ENCODE results near the gene AIG1.

The AIG1 gene

DNA sequence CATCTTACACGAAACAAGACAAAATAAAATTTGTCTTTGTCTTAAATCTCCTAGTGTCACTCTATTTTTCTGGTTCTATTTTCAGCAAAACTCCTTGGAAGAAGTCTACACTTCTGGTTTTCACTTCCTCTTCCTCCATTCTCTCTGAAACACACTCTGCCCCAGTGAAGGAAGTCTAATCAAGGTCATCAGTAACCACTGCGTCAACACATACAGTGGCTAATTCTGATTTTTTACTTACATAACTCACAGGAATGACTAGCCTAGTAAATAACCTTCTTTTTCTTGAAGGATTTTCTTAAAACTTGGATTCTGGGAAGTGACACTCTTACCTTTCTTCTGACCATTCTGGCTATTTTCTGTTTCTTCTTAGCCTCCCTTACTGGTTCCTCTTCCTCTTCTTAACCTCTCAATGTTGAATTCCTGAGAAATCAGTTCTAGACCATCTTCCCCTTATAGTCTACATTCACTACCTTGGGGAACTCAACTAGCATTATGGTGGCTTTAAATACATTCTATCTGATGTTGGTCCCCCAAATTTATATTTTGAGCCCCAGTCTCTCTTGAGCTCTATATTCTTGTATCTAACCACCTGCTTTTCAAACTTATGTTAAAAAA lies 37.5 kb downstream of the AIG1 start:
- Histone ChIP-seq H3K4me3 (ENCODE audit: low read depth in 1 of 2, low read length in 2 of 2) (no peak overlapping the region), H3K27me3 (ENCODE audit: low read depth, low read length) (no peaks in the 10 kb centered on the region), H3K36me3 (ENCODE audit: control insufficient read depth in 1 of 2, insufficient read depth in 2 of 2, low read length in 2 of 2) (no peaks in the 10 kb centered on the region), H3K9me3 (ENCODE audit: control insufficient read depth in 1 of 2, low read length in 2 of 2) (no peaks in the 10 kb centered on the region), H3K4me1 (ENCODE audit: control insufficient read depth in 1 of 2, insufficient read depth in 2 of 2, low read length in 2 of 2) (no peaks in the 10 kb centered on the region), H3K27ac (ENCODE audit: low read length) (peak overlapping the region; percentile 13)

DNA sequence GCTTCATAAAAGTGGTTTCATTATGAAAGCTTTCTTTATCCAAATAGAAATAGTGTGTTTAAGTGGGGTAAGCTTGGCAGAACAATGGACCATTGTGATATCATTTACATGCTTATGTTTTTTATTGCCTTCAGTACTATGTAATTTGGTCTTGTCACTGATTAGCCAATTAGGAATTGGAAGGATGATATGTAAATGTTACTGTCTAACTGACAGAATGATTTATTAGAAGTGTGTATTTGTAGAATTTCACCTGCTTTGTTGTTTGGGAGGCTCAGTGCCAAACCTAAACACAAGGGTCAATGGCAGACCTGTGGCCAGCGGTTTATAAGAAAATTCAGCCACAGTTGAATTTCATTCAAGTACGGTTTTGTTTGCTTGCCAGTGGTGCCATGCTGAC lies 39.0 kb downstream of the AIG1 start:
- no peak overlapping the region for H3K4me3 ChIP-seq (ENCODE audit: low read depth in 1 of 2, low read length in 2 of 2)
- no peaks in the 10 kb centered on the region for H3K4me1 ChIP-seq (ENCODE audit: control insufficient read depth in 1 of 2, insufficient read depth in 2 of 2, low read length in 2 of 2)
- no peak overlapping the region for H3K27ac ChIP-seq (ENCODE audit: low read length)
- no peaks in the 10 kb centered on the region for H3K36me3 ChIP-seq (ENCODE audit: control insufficient read depth in 1 of 2, insufficient read depth in 2 of 2, low read length in 2 of 2)
- H3K27me3 ChIP-seq (ENCODE audit: low read depth, low read length): no peaks in the 10 kb centered on the region
- H3K9me3 ChIP-seq (ENCODE audit: control insufficient read depth in 1 of 2, low read length in 2 of 2): no peaks in the 10 kb centered on the region

DNA sequence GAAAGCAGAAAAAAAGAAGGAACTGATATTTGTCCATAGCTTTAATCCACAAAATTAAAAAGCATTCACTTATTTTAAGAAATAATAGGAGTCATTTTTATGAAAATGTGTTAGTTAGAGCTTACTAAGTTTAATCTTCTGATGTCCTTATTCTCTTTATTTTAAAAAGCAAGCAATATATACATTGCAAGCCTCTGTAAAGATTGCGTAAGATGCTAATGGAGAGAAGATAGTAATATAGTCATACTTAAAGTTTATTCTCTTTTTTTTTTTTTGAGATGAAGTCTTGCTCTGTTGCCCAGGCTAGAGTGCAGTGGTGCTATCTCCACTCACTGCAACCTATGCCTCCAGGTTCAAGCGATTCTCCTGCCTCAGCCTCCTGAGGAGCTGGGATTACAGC lies 39.7 kb downstream of the AIG1 start:
- Histone ChIP-seq H3K27ac (ENCODE audit: low read length) (no peak overlapping the region), H3K9me3 (ENCODE audit: control insufficient read depth in 1 of 2, low read length in 2 of 2) (no peaks in the 10 kb centered on the region), H3K36me3 (ENCODE audit: control insufficient read depth in 1 of 2, insufficient read depth in 2 of 2, low read length in 2 of 2) (no peaks in the 10 kb centered on the region), H3K4me3 (ENCODE audit: low read depth in 1 of 2, low read length in 2 of 2) (no peak overlapping the region), H3K27me3 (ENCODE audit: low read depth, low read length) (no peaks in the 10 kb centered on the region), H3K4me1 (ENCODE audit: control insufficient read depth in 1 of 2, insufficient read depth in 2 of 2, low read length in 2 of 2) (no peaks in the 10 kb centered on the region)

DNA sequence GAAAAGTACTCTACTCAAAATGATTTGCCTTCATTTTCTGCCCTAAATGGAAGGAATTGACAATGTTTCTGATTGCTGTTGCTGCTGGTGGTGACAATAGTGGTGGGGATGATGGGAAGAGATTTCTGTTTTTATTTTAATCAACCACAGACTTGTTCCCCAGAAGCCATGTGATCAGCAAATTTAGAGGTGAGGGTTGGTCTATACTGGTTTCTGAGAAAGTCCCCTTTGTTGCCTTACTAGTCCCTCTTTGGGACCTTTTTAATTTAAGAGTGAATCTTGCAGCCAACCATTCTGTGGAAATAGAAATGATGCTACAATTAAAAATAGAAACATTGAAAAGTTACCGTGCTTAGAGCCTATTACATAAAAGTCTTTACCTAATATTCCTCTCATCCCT lies 43.2 kb downstream of the AIG1 start:
- H3K27ac ChIP-seq (ENCODE audit: low read length): no peak overlapping the region
- H3K9me3 ChIP-seq (ENCODE audit: control insufficient read depth in 1 of 2, low read length in 2 of 2): no peaks in the 10 kb centered on the region
- no peaks in the 10 kb centered on the region for H3K4me1 ChIP-seq (ENCODE audit: control insufficient read depth in 1 of 2, insufficient read depth in 2 of 2, low read length in 2 of 2)
- H3K4me3 ChIP-seq (ENCODE audit: low read depth in 1 of 2, low read length in 2 of 2): no peak overlapping the region
- H3K36me3 ChIP-seq (ENCODE audit: control insufficient read depth in 1 of 2, insufficient read depth in 2 of 2, low read length in 2 of 2): no peaks in the 10 kb centered on the region
- no peaks in the 10 kb centered on the region for H3K27me3 ChIP-seq (ENCODE audit: low read depth, low read length)

DNA sequence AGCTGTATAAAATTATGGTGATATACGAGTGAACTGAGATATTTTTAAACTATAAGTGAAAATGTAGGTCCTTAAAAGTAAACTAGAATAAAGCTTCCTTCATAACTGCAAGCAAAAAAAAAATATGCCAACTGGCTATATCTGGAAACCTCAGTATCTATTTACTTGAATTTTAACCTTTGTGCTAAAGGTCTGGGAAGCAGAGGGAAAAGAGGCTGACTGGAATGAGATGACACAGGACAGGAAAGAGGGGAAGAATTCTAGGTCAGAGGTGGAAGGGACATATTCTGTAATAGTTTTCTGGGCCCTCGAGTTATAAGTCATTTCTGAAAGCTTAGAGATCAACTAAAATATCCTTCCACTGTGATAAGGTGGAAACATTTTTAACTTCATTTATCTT lies 46.8 kb downstream of the AIG1 start:
- no peaks in the 10 kb centered on the region for H3K9me3 ChIP-seq (ENCODE audit: control insufficient read depth in 1 of 2, low read length in 2 of 2)
- no peaks in the 10 kb centered on the region for H3K27me3 ChIP-seq (ENCODE audit: low read depth, low read length)
- no peaks in the 10 kb centered on the region for H3K4me1 ChIP-seq (ENCODE audit: control insufficient read depth in 1 of 2, insufficient read depth in 2 of 2, low read length in 2 of 2)
- no peak overlapping the region for H3K4me3 ChIP-seq (ENCODE audit: low read depth in 1 of 2, low read length in 2 of 2)
- no peaks in the 10 kb centered on the region for H3K36me3 ChIP-seq (ENCODE audit: control insufficient read depth in 1 of 2, insufficient read depth in 2 of 2, low read length in 2 of 2)
- no peak overlapping the region for H3K27ac ChIP-seq (ENCODE audit: low read length)

DNA sequence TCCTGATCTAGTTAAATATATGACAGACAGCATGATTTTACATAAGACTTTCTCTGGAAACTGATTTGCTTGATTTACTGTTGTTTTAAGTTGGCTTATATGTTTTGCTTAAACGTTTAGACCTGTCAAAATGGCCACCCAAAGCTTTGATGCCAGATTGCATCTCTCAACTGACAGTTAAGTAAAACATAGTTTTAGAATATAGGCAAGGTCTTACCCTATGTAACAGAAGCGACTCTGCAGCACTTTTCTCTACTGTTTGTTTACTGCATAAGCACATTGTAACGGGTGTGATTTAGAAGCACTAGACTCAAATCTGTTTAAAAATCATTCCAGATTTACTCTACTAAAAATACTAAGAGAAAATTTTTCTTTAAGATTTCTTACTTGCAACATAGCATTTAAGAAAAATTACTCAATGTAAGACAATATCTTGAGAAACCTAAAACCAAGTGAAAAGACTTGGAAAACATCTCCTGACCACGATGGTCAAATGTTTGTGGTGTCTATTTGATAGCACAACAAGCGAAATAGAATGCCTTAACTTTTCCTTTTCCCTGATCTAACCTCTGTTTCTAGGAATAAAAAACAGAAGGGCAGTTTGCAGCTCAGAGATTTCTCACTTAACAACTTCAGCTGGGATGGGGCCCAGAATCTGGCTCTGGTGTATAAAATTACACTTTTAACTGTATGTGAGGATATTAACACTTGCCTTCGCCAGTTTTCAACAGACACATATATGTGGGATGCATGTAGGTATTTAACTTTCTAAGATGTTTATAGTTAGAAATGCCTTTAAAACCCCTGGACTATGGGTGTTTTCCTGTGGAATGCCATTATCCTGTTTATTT lies 47.4 kb downstream of the AIG1 start:
- H3K27me3 ChIP-seq (ENCODE audit: low read depth, low read length): no peaks in the 10 kb centered on the region
- H3K36me3 ChIP-seq (ENCODE audit: control insufficient read depth in 1 of 2, insufficient read depth in 2 of 2, low read length in 2 of 2): no peaks in the 10 kb centered on the region
- no peak overlapping the region for H3K27ac ChIP-seq (ENCODE audit: low read length)
- no peaks in the 10 kb centered on the region for H3K4me1 ChIP-seq (ENCODE audit: control insufficient read depth in 1 of 2, insufficient read depth in 2 of 2, low read length in 2 of 2)
- H3K9me3 ChIP-seq (ENCODE audit: control insufficient read depth in 1 of 2, low read length in 2 of 2): no peaks in the 10 kb centered on the region
- no peak overlapping the region for H3K4me3 ChIP-seq (ENCODE audit: low read depth in 1 of 2, low read length in 2 of 2)

DNA sequence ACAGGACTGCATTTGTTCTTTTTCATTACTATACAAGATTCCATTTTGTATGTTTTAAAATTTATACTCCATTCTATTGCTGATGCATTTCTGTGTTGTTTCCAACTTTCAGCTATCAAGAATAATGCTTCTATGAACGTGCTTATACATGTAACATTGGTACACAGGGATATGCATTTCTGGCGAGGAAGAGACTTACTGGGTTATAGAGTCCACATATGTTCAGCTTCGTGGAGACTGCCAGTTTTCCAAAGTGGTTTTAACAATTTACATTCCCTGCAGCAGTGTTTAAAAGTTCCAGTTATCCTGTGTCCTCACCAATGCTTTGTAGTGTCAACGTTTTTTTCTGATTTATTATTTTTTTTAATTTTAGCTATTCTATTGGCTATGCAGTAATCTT lies 48.5 kb downstream of the AIG1 start:
- Histone ChIP-seq H3K9me3 (ENCODE audit: control insufficient read depth in 1 of 2, low read length in 2 of 2) (no peaks in the 10 kb centered on the region), H3K4me1 (ENCODE audit: control insufficient read depth in 1 of 2, insufficient read depth in 2 of 2, low read length in 2 of 2) (no peaks in the 10 kb centered on the region), H3K4me3 (ENCODE audit: low read depth in 1 of 2, low read length in 2 of 2) (no peak overlapping the region), H3K27ac (ENCODE audit: low read length) (no peak overlapping the region), H3K36me3 (ENCODE audit: control insufficient read depth in 1 of 2, insufficient read depth in 2 of 2, low read length in 2 of 2) (no peaks in the 10 kb centered on the region), H3K27me3 (ENCODE audit: low read depth, low read length) (no peaks in the 10 kb centered on the region)

DNA sequence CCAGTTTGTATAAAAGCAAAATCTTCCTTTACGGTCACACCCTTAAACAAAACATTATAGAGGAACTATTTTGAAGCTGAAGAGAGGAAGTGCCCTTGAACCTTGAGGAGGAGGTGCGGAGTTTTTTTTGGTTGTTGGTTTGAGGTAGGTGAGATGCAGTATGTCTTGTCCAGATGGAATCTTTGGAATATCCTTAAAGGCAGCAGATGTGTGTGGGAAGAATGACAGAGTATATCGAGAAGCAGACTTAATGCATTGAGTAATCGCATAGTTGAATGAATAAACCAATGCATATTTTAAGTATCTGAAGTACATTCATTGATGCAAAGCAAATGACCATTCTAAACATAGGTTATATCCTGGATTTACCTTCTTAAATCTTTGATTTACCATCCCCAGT lies 49.9 kb downstream of the AIG1 start:
- Histone ChIP-seq H3K4me1 (ENCODE audit: control insufficient read depth in 1 of 2, insufficient read depth in 2 of 2, low read length in 2 of 2) (no peaks in the 10 kb centered on the region), H3K27me3 (ENCODE audit: low read depth, low read length) (no peaks in the 10 kb centered on the region), H3K4me3 (ENCODE audit: low read depth in 1 of 2, low read length in 2 of 2) (no peak overlapping the region), H3K36me3 (ENCODE audit: control insufficient read depth in 1 of 2, insufficient read depth in 2 of 2, low read length in 2 of 2) (no peaks in the 10 kb centered on the region), H3K27ac (ENCODE audit: low read length) (no peak overlapping the region), H3K9me3 (ENCODE audit: control insufficient read depth in 1 of 2, low read length in 2 of 2) (no peaks in the 10 kb centered on the region)

DNA sequence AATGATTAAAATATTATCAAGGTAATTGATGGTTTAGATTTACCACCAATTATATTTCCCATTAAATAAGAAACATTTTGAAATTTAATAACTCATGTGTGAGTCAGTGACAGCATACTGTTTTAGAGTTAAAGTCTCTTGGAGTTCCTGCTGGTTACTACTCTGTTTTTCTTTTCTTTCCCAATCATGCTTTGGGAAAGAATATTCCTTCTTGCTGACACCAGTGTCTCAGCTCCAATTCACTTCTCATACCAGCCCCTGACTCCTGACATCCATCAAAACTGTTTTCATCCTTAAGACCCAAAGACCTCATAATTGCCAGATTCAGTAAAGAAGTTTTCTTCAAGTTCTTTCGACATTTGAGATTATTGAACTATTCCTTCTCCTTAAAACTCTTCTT lies 50.3 kb downstream of the AIG1 start:
- H3K4me3 ChIP-seq (ENCODE audit: low read depth in 1 of 2, low read length in 2 of 2): no peak overlapping the region
- no peaks in the 10 kb centered on the region for H3K4me1 ChIP-seq (ENCODE audit: control insufficient read depth in 1 of 2, insufficient read depth in 2 of 2, low read length in 2 of 2)

DNA sequence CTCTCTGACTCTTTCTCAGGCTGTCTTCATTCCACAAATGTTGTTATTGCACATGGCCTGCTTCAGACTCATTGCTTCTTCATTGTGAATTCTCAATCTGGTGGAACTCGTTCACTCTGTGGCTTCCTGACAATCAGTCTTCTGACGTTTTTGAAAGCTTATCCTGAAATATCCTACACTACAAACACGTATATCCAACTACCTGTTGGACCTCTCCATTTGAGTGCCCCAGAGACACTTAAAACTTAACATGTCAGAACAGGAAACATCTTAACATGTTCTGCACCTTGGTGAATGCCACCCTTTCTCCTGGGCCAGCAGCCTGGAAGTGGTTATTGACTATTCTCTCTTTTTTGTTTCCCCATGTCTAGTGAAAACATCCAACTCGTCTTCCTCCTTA lies 50.8 kb downstream of the AIG1 start:
- Histone ChIP-seq H3K27me3 (ENCODE audit: low read depth, low read length) (no peaks in the 10 kb centered on the region), H3K27ac (ENCODE audit: low read length) (no peak overlapping the region), H3K9me3 (ENCODE audit: control insufficient read depth in 1 of 2, low read length in 2 of 2) (no peaks in the 10 kb centered on the region), H3K36me3 (ENCODE audit: control insufficient read depth in 1 of 2, insufficient read depth in 2 of 2, low read length in 2 of 2) (no peaks in the 10 kb centered on the region), H3K4me1 (ENCODE audit: control insufficient read depth in 1 of 2, insufficient read depth in 2 of 2, low read length in 2 of 2) (no peaks in the 10 kb centered on the region), H3K4me3 (ENCODE audit: low read depth in 1 of 2, low read length in 2 of 2) (no peak overlapping the region)

More for the DNA sequence above, 50.3 kb downstream of the AIG1 start:
- no peak overlapping the region for H3K27ac ChIP-seq (ENCODE audit: low read length)
- no peaks in the 10 kb centered on the region for H3K36me3 ChIP-seq (ENCODE audit: control insufficient read depth in 1 of 2, insufficient read depth in 2 of 2, low read length in 2 of 2)
- H3K27me3 ChIP-seq (ENCODE audit: low read depth, low read length): no peaks in the 10 kb centered on the region
- H3K9me3 ChIP-seq (ENCODE audit: control insufficient read depth in 1 of 2, low read length in 2 of 2): no peaks in the 10 kb centered on the region

DNA sequence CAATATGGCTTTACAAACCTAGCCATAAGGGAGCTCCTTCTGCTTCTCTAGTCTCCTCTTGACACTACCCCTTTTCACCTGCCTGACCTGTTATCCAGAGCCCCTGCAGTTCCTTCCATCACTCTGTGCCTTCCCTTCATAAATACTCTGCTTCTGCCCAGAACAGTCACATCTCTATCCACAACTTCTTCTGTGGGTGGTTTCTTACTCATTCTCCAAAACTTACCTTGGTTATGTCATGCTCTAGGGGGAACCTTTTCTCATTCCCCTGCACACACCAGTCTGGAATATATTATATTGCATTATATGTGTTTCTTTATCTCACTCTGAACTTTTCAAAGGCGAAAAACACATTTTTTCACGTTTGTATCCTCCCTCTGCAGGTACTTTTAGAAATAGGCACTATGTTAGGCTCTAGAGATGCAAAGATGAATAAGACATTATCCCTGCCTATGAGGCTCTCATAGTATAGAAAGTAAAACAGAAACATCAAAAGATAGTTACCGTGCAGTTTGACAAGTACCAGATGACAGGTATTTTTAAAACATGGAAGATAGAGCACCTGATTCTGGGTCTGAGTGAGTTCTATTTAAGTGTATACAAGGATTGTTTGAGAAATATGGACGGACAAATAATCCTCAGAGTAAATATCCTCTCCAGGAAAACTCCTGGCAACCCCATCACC lies 51.5 kb downstream of the AIG1 start:
- Histone ChIP-seq H3K9me3 (ENCODE audit: control insufficient read depth in 1 of 2, low read length in 2 of 2) (no peaks in the 10 kb centered on the region), H3K4me3 (ENCODE audit: low read depth in 1 of 2, low read length in 2 of 2) (no peak overlapping the region), H3K36me3 (ENCODE audit: control insufficient read depth in 1 of 2, insufficient read depth in 2 of 2, low read length in 2 of 2) (no peaks in the 10 kb centered on the region), H3K27me3 (ENCODE audit: low read depth, low read length) (no peaks in the 10 kb centered on the region), H3K27ac (ENCODE audit: low read length) (no peak overlapping the region), H3K4me1 (ENCODE audit: control insufficient read depth in 1 of 2, insufficient read depth in 2 of 2, low read length in 2 of 2) (no peaks in the 10 kb centered on the region)
